Fibroblast of skin of left biceps (primary cell): ENCODE measurements around the gene CENPP.
"Not testable (repeated sequence)": the region's sequence is repeated elsewhere in the genome, so short reads cannot be mapped to it uniquely, and the experiment has no call there.

Experiments used
- DNase-seq, 2 experiments: peaks; one replicate each; pipeline ENCODE4 v3.0.0-alpha.2; 2013; ENCODE audit warnings: low read depth in 2 of 2

Gene CENPP

DNA sequence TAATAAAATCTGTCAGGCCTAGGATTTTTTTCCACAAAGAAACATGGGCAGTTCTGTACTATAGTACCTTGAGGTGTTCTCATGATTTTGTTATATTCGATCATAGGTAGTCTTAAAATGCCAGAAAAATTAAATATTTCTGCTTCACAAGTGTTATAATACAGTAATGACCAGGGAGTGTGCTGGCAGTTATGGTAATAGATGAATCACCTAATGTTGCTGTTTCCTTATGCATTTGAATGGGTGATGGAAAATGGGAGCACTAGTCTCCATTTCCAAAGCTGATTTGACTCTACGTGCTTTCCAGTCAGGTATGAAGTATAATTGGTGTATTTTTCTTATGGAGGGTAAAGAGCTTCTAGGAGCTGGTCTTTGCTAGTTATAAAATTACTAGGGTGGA lies 54.9 kb downstream of the CENPP start:
- DNase-seq: no peak

- no peak for DNase-seq
Measured at GRCh38 chr9:92381775-92382174, 56.0 kb downstream of the CENPP start.

- no peak for DNase-seq
Measured at GRCh38 chr9:92384375-92384774, 58.6 kb downstream of the CENPP start.

DNA sequence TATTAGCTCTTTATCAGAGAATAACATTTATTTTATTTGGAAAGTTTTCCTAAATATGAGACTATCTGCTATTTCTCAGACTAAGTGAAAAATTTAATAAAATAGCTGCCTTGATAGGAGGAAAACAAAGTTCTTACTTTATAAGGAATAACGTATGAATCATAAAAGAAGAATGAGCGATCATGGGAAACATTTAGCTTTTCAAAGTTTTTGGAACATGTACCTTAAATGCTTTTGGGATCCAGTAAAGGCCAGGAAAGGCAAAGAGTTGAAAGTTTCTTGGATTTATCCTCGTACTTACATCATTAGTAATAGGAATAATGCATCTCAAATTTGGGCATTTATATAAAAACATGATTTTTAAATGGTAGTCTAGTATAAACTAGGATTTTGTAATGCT lies 59.2 kb downstream of the CENPP start:
- DNase-seq: no peak

DNA sequence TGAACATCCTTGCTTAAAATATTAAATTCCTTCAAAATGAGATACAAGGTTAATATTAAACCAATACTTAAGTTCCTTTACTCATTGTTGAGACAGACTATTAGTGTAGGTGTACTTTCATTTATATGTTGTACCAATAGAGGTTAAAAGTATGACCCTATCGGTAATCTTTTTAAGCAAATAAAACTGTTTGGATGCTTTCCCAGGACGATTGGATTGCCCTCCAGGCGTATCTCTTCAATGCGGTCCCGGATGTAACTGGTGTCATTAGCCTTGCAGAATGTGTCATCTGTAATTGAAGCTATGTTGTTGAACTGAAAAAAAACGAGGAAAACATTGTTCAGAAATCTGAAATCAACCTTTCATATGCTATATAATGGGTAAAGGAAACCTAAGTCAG lies 59.7 kb downstream of the CENPP start:
- DNase-seq: no peak

GRCh38 chr9:92385953-92386352 lies 60.2 kb downstream of the CENPP start:
- no peak for DNase-seq

GRCh38 chr9:92392690-92393089 lies 66.9 kb downstream of the CENPP start:
- no peak for DNase-seq

DNA sequence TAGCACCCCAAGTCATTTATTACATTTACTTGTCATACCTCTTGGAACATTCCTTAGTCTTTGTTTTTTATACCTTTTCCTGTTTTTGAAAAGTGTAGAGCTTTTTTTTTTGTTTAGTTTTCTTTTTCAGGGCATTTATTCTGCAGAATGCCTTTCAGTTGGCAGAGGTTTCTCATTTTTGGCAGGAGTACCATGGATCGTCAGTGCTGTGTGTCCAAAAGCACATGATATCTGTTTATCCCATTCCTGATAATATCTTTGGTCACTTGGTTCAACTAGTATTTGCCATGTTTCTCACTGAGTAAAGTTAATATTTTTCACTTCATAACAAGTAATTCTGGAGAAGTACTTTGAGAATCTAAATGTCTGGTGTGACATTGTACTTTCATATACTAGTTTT lies 67.9 kb downstream of the CENPP start:
- no peak for DNase-seq

DNA sequence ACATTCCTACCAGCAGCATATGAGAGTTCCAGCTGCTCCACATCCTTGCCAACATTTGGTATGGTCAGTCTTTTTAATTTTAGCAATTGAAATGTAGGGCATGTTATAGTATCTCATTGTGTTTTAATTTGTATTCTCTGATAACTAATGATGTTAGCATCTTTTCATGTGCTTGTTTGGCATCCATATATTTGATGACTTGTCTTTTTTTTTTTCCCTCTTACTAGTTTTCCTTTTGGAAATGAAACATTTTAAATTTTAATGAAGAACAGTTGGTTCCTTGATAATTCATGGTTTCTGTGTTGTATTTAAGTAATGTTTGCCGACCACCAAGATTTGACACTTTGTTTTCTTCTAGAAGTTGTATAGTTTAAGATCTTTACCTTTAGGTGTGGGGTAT lies 69.9 kb downstream of the CENPP start:
- no peak for DNase-seq

- no peak for DNase-seq
Measured at GRCh38 chr9:92397853-92398252, 72.1 kb downstream of the CENPP start.

- no peak for DNase-seq
Measured at GRCh38 chr9:92402360-92402759, 76.6 kb downstream of the CENPP start.

DNA sequence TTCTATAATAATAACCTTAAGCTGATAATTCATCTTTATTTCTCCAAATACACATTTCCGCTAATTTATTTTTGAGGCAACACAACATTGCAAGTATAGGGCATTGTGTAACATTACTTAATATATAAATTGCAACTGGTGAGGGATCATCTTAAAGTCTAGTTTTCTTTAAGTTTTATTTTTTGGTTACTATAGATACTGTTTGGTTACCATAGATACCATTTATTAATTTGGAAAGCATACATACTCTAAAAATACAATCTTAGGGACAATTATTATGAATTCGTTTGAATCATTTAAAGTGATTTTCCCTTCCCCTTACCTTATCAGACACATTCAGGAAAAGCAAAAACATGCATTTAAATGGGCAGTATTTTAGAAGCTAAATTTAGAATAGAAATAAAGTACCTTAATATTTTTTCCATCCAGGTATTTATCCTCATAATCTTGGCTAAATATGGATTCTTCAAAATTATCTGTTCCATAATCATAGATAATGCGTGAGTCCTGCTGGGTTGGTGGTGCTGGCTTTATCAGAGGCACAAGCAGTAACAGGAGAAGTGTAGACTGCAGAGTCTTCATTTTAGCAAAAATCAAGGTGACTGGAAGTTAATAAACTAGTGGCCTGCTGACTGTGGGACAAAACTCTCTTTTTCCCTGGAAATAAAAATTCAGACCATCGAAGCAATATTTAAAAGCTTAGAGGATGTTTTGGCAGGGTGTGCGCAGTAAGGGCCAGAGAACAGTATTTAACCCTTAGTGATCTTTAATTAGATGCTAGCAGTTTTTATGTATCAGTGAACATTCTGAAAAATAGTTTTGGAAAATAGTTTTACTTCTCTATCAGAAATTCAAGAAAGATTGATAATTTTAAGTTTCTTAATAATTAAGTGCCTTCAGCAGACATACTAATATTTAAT lies 77.3 kb downstream of the CENPP start:
- DNase-seq: no peak

- no peak for DNase-seq
Measured at GRCh38 chr9:92404042-92404836, 78.5 kb downstream of the CENPP start, which contains the start of gene OGN. TSS of gene OGN (minus strand) at chr9:92404578. CDS start at chr9:92403407, 1,171 bp downstream.

DNA sequence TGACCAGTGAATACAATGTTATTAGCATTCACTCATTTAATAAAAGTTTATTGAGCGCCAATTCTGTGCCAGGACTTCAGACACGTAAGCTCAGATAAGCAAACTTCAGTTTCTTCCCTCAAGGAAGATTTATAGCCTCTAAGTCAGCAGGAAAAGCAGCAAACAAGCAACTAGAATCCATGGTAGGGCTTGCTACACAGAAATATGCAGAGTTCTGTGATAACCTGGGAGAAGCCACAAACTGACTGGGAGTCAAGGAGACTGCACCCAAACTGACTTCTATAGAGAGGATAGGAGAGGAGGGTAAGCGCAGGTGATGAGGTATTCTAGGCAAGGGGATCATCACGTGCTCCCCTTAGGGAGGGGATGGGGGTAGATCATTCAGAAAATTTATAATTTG lies 80.1 kb downstream of the CENPP start:
- DNase-seq: no peak

DNA sequence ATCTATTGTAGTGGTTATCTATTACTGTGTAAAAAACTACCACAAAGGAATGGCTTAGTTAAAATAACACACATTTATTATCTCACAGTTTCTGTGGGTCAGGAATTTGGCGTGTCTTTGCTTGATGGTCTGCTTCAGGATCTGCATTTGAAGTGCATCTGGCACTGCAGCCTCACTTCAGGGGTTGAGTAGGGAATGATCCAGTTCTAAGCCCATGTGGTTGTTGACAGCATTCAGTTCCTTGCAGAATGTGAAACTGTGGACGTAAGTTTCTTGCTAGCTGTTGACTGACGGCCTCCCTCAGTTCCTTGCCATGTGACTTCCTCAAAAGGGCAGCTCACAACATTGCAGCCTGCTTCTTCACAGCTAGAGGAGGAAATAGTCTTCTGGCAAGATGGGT lies 80.7 kb downstream of the CENPP start:
- no peak for DNase-seq

- DNase-seq: no peak
Measured at GRCh38 chr9:92407818-92408217, 82.1 kb downstream of the CENPP start.

DNA sequence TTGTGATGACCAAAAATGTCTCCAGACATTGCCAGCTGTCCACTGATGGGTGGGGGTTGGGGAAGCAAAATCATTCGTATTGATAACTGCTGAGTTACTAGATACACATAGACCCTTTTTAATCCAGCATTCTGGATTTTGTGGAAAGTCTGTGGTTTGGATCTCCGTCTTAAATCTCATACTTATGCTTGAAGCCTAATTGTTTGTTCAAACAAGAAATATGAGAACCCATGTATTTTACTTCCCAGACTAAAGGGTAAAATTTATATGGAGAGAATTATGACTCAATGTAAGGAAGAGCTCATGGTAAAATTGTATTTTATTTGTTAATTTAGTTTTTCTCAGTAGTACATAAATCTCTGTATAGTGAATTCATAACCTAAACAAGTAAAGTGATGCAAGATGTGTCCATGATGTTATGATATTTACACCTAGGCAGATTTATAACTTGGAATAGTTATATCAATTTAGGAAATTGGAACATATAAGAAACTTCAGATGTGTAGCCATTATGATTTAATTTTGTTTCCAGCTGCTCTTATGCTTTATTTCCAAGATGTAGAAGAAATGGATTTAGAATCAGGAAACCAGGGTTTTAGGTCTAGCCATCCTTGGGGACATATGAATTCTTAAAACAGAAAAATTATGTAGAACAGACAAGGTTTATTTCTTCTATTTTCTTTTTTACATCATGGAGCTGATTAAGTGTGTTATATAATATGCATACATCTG lies 83.2 kb downstream of the CENPP start:
- no peak for DNase-seq

GRCh38 chr9:92411157-92411556 lies 85.4 kb downstream of the CENPP start:
- not testable (repeated sequence) for DNase-seq

DNA sequence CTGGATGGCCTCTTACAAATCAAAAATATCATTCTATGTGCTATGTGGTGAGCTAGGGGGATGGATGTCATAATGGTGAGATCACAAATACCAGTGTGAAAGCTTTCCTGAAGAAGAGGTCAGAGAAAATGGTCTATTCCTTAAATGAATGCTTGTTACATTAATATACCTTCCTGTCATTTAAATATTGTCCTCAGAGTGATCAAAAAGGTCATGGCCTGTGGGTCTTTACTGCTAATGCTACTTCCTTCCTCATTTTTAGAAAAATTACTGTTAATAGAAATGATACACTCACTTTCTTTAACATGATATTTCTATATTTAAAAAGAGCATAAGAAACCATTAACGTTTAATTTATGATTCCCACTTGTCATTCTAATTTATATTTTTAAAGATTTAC lies 88.8 kb downstream of the CENPP start:
- no peak for DNase-seq

GRCh38 chr9:92422611-92423338 lies 97.0 kb downstream of the CENPP start:
- DNase-seq: no peak

DNA sequence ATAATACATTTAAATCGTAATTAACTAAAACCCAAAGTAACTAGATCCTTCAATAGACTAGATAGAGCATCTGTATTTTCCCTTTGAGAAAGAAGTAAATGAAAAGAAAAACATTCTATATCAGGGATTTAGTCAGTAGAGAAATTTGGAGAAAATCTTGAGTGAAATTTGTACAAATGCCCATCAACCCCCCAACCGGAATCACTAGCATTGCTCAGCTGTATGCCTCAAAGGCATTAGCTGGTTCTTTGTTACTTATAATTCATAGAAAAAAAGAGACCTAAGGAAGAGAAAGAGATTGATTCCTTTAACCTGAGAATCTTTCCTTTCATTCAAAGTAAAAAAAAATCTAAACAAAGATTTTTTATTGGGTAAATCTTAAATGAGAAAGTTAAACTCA lies 97.9 kb downstream of the CENPP start:
- DNase-seq: no peak
